H1 (cell line): ENCODE measurements around the gene CCDC47. TPM values are rescaled to one million over a fixed set of nuclear protein-coding genes. Genes with fewer than 3 reads are reported as not detected.
A peak's percentile ranks its signal among the peaks of the same experiment; 100 is the strongest.

Experiments used
- CHD7 ChIP-seq: fragments of 300-600 bp; sonication (generic); IDR thresholded peaks from 2 replicates; pipeline ENCODE4 v1.7.1; 2012; ENCODE audit warnings: low read length, moderate library complexity, mild to moderate bottlenecking, inconsistent platforms; ENCODE audit not compliant: insufficient replicate concordance
- CTCF ChIP-seq, 3 experiments: IDR thresholded peaks; 1 replicate in 2 of 3; 2 replicates in 1 of 3; pipeline versions ENCODE4 v1.5.1 to v1.6.1; 2011; ENCODE audit warnings: low read length in 3 of 3, mild to moderate bottlenecking in 3 of 3, inconsistent platforms in 2 of 3, low read depth in 1 of 3, moderate library complexity in 1 of 3; ENCODE audit not compliant: insufficient read depth in 1 of 3; ENCODE audit errors: control extremely low read depth in 1 of 3
- GABPA ChIP-seq: IDR thresholded peaks from 2 replicates; pipeline ENCODE4 v1.6.1; 2011; ENCODE audit warnings: mild to moderate bottlenecking, low read length, moderate library complexity, borderline replicate concordance; ENCODE audit not compliant: insufficient read depth
- POLR2A ChIP-seq, 2 experiments: IDR thresholded peaks; 1 replicate in 1 of 2; 2 replicates in 1 of 2; pipeline ENCODE4 v1.6.1; 2011; ENCODE audit warnings: low read depth in 2 of 2, low read length in 2 of 2, mild to moderate bottlenecking in 2 of 2; ENCODE audit errors: control extremely low read depth in 1 of 2
- RXRA ChIP-seq: IDR thresholded peaks from 2 replicates; pipeline ENCODE4 v1.6.1; 2011; ENCODE audit warnings: low read depth, mild to moderate bottlenecking, low read length, moderate library complexity; ENCODE audit not compliant: insufficient read depth
- SIX5 ChIP-seq: IDR thresholded peaks from 2 replicates; pipeline ENCODE4 v1.6.1; 2011; ENCODE audit warnings: mild to moderate bottlenecking, low read depth, low read length
- SUZ12 ChIP-seq: fragments of 200-600 bp; sonication (generic); IDR thresholded peaks from 2 replicates; pipeline ENCODE4 v1.6.1; 2012; ENCODE audit warnings: mild to moderate bottlenecking, inconsistent platforms, low read length, moderate library complexity, mixed read lengths
- TEAD4 ChIP-seq: IDR thresholded peaks from 2 replicates; pipeline ENCODE4 v1.6.1; 2012; ENCODE audit warnings: low read depth, low read length, inconsistent platforms, mixed read lengths
- polyA plus RNA-seq, 7 experiments: library from polyadenylated mRNA; depleted of rRNA in 3 of 7; stranded (reverse) in 5 of 7; unstranded in 2 of 7; fragments of >200 nt in 5 of 7; fragments of 200-250 nt in 2 of 7; gene quantifications; 1 replicate in 5 of 7; 2 replicates in 1 of 7; 4 replicates in 1 of 7; pipeline versions ENCODE4 v1.2.1 to v1.2.3, GENCODE V29; 2011 to 2013; ENCODE audit warnings: missing spikeins in 2 of 7, mixed read lengths in 2 of 7
- total RNA-seq: library from RNA; stranded (reverse); fragmentation: NEBNext Ultra II Directional; extraction: Animal tissue kit (Norgen Biotek cat#: 25700); gene quantifications from 2 replicates; pipeline ENCODE4 v1.2.1, GENCODE V29; 2021

CCDC47 gene
- total and polyA plus RNA-seq, 2 of the 8 experiments (the other 6 are each of a cell fraction or from before 2014, with no cell fraction given), result 21.2 to 83.1 TPM

- TF ChIP-seq CTCF (IDR thresholded peaks at IDR 0.05; ENCODE audit: control extremely low read depth in 1 of 3, insufficient read depth in 1 of 3, low read depth in 1 of 3, low read length in 3 of 3), result peak; percentile 65 to 80 (median 76)
- no peak for TF ChIP-seq GABPA
- no peak for TF ChIP-seq SIX5
- TF ChIP-seq CHD7, result no peak
- TF ChIP-seq RXRA, result no peak
- TF ChIP-seq TEAD4, result no peak
- peak in 1 of 2 experiments; percentile 32; a peak in 1 of 3 replicates for TF ChIP-seq POLR2A (IDR thresholded peaks at IDR 0.05; ENCODE audit: control extremely low read depth in 1 of 2, low read depth in 2 of 2, low read length in 2 of 2)
- TF ChIP-seq SUZ12, result no peak
Observed at GRCh38 chr17:63696381-63696961, 76.9 kb downstream of the CCDC47 start (continued).
